ENCODE measurements around the gene COLQ. TPM values are rescaled to one million over a fixed set of nuclear protein-coding genes. Genes with fewer than 3 reads are reported as not detected.

Gene COLQ
- total RNA-seq, 1 donor from 2014 or later = 0.13 TPM

DNA sequence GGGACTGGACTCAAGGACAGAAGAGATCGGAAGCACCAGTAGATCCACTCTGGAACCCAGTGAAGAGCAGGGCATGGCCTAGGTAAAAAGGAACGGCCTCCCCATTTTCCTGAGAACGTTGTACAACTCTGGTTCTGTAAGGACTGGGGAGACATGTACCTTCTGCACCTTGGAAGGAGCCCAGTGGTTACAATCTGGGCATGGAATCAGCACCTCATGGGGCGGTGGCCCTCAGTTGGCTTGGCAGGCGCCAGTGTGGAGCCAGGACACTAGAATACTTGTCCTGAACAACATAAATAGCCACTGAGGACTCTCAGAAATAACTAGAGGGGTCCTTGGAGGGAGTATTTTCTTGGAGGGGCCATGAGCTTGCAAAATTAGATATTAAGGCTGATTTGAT, 68.5 kb downstream of the COLQ start:
- no peak for DNase-seq (ENCODE audit: low read depth)
- no peak for TF ChIP-seq CTCF (IDR thresholded peaks at IDR 0.05; ENCODE audit: insufficient read depth, low read length, poor library complexity, severe bottlenecking)
- Histone ChIP-seq H3K36me3 (ENCODE audit: control insufficient read depth, insufficient read depth, low read length) (no peaks in the 10 kb centered on the region), H3K4me3 (ENCODE audit: low read depth, low read length) (no peak overlapping the region), H3K27me3 (ENCODE audit: control insufficient read depth, insufficient read depth, low read length) (no peaks in the 10 kb centered on the region)

DNA sequence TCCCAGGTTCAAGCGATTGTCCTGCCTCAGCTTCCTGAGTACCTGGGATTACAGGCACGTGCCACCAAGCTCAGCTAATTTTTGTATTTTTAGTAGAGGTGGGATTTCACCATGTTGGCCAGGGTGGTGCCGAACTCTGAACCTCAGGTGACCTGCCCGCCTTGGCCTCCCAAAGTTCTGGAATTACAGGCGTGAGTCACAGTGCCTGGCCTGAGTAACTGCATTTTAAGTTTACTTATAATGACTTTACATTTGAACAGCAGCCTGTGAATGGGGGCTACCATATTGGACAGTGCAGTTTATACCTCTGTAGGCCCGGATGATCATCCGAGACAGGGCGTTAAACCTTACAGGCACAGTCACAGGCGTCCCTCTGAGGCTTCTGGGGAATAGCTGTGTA, 69.3 kb downstream of the COLQ start:
- no peaks in the 10 kb centered on the region for H3K36me3 ChIP-seq (ENCODE audit: control insufficient read depth, insufficient read depth, low read length)
- no peak for TF ChIP-seq CTCF (IDR thresholded peaks at IDR 0.05; ENCODE audit: insufficient read depth, low read length, poor library complexity, severe bottlenecking)
- no peak for DNase-seq (ENCODE audit: low read depth)
- H3K4me3 ChIP-seq (ENCODE audit: low read depth, low read length) = no peak overlapping the region
- H3K27me3 ChIP-seq (ENCODE audit: control insufficient read depth, insufficient read depth, low read length) = no peaks in the 10 kb centered on the region

GRCh38 chr3:15451216-15452113, 70.0 kb downstream of the COLQ start:
- no peak overlapping the region for H3K4me3 ChIP-seq (ENCODE audit: low read depth, low read length)
- TF ChIP-seq CTCF (IDR thresholded peaks at IDR 0.05; ENCODE audit: insufficient read depth, low read length, poor library complexity, severe bottlenecking) = no peak
- no peak for DNase-seq (ENCODE audit: low read depth)

DNA sequence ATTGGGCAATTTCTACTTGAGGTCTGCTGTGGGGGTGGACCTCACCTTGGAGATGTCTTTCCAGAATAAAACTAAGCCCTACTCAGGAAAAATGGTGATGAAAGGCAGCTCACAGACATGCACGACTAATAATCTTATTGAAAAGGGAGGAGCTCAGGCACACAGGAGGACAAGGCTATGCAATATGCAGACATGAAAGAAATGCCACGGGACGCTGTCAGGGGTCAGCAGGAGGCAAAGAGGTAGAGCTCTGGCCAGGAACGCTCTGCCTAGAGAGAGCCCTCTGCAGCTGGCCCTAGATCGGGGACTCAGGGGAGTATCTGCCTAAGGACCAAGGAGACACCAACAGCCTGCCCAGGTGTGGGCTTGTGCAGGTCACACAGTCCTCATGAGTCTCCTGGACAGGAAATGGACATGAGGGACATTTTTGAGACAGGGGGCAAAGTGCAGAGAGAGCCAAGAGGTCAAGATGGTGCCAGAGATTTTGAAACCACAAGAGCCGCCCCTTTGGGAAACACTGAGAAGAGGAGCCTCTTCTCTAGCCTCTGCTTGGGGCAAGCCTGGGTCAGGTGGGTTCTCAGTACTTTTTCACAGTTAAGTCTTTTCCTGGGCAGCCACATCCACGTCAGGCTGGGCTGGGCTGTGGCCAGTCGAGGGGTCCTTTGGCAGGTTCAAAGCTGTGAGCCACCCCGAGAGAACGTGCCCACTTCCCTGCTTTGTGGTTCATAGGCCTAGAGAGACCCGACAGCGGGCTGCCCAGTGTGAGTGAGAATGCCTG, 70.9 kb downstream of the COLQ start:
- TF ChIP-seq CTCF (IDR thresholded peaks at IDR 0.05; ENCODE audit: insufficient read depth, low read length, poor library complexity, severe bottlenecking) = no peak
- Histone ChIP-seq H3K36me3 (ENCODE audit: control insufficient read depth, insufficient read depth, low read length) (no peaks in the 10 kb centered on the region), H3K27me3 (ENCODE audit: control insufficient read depth, insufficient read depth, low read length) (no peaks in the 10 kb centered on the region), H3K4me3 (ENCODE audit: low read depth, low read length) (no peak overlapping the region)
- no peak for DNase-seq (ENCODE audit: low read depth)

More at GRCh38 chr3:15451216-15452113, 70.0 kb downstream of the COLQ start:
- no peaks in the 10 kb centered on the region for H3K36me3 ChIP-seq (ENCODE audit: control insufficient read depth, insufficient read depth, low read length)
- no peaks in the 10 kb centered on the region for H3K27me3 ChIP-seq (ENCODE audit: control insufficient read depth, insufficient read depth, low read length)

GRCh38 chr3:15449489-15450224, 71.8 kb downstream of the COLQ start:
- Histone ChIP-seq H3K36me3 (ENCODE audit: control insufficient read depth, insufficient read depth, low read length) (no peaks in the 10 kb centered on the region), H3K27me3 (ENCODE audit: control insufficient read depth, insufficient read depth, low read length) (no peaks in the 10 kb centered on the region), H3K4me3 (ENCODE audit: low read depth, low read length) (no peak overlapping the region)
- DNase-seq (ENCODE audit: low read depth) = no peak
- no peak for TF ChIP-seq CTCF (IDR thresholded peaks at IDR 0.05; ENCODE audit: insufficient read depth, low read length, poor library complexity, severe bottlenecking)

Measured in kidney epithelial cell (primary cell).